HepG2 (cell line): ENCODE results near the gene PSMC4. TPM values are rescaled to one million over a fixed set of nuclear protein-coding genes. Genes with fewer than 3 reads are reported as not detected.
A peak's percentile ranks its signal among the peaks of the same experiment; 100 is the strongest.

Experiments used
- MTF2 ChIP-seq: sonication (generic); formaldehyde crosslinking; IDR thresholded peaks from 2 replicates; pipeline ENCODE4 v1.5.0; 2020; ENCODE audit warnings: missing genetic modification reagents, borderline replicate concordance
- TBL1XR1 ChIP-seq: fragments of 150-350 bp; IDR thresholded peaks from 2 replicates; pipeline ENCODE4 v1.6.1; 2014; ENCODE audit warnings: borderline replicate concordance, low read length; ENCODE audit not compliant: partially characterized antibody
- ZNF816 ChIP-seq: sonication (generic); formaldehyde crosslinking; IDR thresholded peaks from 2 replicates; pipeline ENCODE4 v1.8.0; 2022; ENCODE audit warnings: missing genetic modification reagents, mild to moderate bottlenecking, borderline replicate concordance
- polyA plus RNA-seq, 8 experiments: library from polyadenylated mRNA; depleted of rRNA in 3 of 8; stranded (reverse) in 7 of 8; unstranded in 1 of 8; fragments of >200 nt; fragmentation: Illumina TruSeq in 4 of 8; extraction: Trizol in 4 of 8; gene quantifications; 2 replicates each; pipeline versions ENCODE4 v1.2.1 to v1.2.3, GENCODE V29; 2011 to 2016; ENCODE audit warnings: low read depth in 4 of 8, missing spikeins in 1 of 8, mixed read lengths in 1 of 8; ENCODE audit not compliant: insufficient read depth in 1 of 8
- total RNA-seq, 5 experiments: library from RNA; depleted of rRNA; stranded (reverse); fragments of >200 nt; fragmentation: Illumina TruSeq; extraction: Trizol; gene quantifications; 2 replicates each; pipeline ENCODE4 v1.2.3, GENCODE V29; 2016; ENCODE audit warnings: low read depth in 1 of 5
- TF ChIP-seq, protein P1 (sequence below): sonication (generic); formaldehyde crosslinking; IDR thresholded peaks from 2 replicates; pipeline ENCODE4 v1.5.0; 2020; ENCODE audit warnings: mild to moderate bottlenecking, missing genetic modification reagents, borderline replicate concordance
- TF ChIP-seq, protein P2 (sequence below): sonication (generic); formaldehyde crosslinking; IDR thresholded peaks from 2 replicates; pipeline ENCODE4 v1.8.1; 2022; ENCODE audit warnings: mild to moderate bottlenecking, missing genetic modification reagents
- TF ChIP-seq, protein P3 (sequence below), 2 experiments: sonication (generic) in 1 of 2; formaldehyde crosslinking in 1 of 2; IDR thresholded peaks; 2 replicates each; pipeline versions ENCODE4 v1.5.1 to v1.6.1; 2011 to 2020; ENCODE audit warnings: borderline replicate concordance in 1 of 2, low read depth in 1 of 2, low read length in 1 of 2, mild to moderate bottlenecking in 1 of 2, missing genetic modification reagents in 1 of 2, moderate library complexity in 1 of 2

The PSMC4 gene
- total and polyA plus RNA-seq, 2 of the 13 experiments (the other 11 are each of a cell fraction or from before 2014, with no cell fraction given), result 49.9 to 160 TPM

DNA sequence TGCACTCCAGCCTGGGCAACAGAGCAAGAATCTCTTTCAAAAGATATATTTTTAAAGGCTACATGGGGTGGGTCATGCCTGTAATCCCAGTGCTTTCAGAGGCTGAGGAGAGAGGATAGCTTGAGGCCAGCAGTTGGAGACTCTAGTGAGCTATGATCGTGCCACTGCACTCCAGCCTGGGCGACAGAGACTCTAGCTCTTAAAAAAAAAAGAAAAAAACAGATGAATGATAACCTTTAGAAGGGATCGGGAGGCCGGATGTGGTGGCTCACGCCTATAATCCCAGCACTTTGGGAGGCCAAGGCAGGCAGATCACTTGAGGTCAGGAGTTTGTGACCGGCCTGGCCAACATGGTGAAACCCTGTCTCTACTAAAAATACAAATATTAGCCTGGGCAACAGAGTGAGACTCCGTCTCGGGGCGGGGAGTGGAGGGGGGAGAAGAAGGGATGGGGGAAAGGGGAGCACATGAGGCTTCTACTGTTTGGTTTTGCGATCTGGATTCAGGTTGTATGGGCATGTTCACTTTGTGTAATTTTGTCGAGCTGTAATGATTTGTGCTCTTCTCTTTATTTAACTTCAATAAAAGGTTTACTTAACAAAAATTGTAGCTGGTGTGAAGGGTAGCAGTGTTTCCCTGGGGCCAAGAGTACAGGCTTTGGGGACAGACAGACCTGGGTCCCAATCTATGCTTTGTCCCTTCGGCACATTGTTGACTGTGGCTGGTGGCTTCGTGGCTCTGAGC, 1.1 kb upstream of the PSMC4 start (continued):
- TF ChIP-seq, protein P1, sequence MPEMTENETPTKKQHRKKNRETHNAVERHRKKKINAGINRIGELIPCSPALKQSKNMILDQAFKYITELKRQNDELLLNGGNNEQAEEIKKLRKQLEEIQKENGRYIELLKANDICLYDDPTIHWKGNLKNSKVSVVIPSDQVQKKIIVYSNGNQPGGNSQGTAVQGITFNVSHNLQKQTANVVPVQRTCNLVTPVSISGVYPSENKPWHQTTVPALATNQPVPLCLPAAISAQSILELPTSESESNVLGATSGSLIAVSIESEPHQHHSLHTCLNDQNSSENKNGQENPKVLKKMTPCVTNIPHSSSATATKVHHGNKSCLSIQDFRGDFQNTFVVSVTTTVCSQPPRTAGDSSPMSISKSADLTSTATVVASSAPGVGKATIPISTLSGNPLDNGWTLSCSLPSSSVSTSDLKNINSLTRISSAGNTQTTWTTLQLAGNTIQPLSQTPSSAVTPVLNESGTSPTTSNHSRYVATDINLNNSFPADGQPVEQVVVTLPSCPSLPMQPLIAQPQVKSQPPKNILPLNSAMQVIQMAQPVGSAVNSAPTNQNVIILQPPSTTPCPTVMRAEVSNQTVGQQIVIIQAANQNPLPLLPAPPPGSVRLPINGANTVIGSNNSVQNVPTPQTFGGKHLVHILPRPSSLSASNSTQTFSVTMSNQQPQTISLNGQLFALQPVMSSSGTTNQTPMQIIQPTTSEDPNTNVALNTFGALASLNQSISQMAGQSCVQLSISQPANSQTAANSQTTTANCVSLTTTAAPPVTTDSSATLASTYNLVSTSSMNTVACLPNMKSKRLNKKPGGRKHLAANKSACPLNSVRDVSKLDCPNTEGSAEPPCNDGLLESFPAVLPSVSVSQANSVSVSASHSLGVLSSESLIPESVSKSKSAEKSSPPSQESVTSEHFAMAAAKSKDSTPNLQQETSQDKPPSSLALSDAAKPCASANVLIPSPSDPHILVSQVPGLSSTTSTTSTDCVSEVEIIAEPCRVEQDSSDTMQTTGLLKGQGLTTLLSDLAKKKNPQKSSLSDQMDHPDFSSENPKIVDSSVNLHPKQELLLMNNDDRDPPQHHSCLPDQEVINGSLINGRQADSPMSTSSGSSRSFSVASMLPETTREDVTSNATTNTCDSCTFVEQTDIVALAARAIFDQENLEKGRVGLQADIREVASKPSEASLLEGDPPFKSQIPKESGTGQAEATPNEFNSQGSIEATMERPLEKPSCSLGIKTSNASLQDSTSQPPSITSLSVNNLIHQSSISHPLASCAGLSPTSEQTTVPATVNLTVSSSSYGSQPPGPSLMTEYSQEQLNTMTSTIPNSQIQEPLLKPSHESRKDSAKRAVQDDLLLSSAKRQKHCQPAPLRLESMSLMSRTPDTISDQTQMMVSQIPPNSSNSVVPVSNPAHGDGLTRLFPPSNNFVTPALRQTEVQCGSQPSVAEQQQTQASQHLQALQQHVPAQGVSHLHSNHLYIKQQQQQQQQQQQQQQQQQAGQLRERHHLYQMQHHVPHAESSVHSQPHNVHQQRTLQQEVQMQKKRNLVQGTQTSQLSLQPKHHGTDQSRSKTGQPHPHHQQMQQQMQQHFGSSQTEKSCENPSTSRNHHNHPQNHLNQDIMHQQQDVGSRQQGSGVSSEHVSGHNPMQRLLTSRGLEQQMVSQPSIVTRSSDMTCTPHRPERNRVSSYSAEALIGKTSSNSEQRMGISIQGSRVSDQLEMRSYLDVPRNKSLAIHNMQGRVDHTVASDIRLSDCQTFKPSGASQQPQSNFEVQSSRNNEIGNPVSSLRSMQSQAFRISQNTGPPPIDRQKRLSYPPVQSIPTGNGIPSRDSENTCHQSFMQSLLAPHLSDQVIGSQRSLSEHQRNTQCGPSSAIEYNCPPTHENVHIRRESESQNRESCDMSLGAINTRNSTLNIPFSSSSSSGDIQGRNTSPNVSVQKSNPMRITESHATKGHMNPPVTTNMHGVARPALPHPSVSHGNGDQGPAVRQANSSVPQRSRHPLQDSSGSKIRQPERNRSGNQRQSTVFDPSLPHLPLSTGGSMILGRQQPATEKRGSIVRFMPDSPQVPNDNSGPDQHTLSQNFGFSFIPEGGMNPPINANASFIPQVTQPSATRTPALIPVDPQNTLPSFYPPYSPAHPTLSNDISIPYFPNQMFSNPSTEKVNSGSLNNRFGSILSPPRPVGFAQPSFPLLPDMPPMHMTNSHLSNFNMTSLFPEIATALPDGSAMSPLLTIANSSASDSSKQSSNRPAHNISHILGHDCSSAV (CRISPR knock-in tag), result no peak
- TF ChIP-seq MTF2 (no peak), TBL1XR1 (no peak), ZNF816 (peak; percentile 64; the same call in 1 of the 2 replicates)
- TF ChIP-seq, protein P2, sequence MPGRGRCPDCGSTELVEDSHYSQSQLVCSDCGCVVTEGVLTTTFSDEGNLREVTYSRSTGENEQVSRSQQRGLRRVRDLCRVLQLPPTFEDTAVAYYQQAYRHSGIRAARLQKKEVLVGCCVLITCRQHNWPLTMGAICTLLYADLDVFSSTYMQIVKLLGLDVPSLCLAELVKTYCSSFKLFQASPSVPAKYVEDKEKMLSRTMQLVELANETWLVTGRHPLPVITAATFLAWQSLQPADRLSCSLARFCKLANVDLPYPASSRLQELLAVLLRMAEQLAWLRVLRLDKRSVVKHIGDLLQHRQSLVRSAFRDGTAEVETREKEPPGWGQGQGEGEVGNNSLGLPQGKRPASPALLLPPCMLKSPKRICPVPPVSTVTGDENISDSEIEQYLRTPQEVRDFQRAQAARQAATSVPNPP (CRISPR knock-in tag), result no peak
- TF ChIP-seq, protein P3, sequence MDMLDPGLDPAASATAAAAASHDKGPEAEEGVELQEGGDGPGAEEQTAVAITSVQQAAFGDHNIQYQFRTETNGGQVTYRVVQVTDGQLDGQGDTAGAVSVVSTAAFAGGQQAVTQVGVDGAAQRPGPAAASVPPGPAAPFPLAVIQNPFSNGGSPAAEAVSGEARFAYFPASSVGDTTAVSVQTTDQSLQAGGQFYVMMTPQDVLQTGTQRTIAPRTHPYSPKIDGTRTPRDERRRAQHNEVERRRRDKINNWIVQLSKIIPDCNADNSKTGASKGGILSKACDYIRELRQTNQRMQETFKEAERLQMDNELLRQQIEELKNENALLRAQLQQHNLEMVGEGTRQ (IDR thresholded peaks at IDR 0.05; ENCODE audit: low read depth, low read length), result no peak
- TF ChIP-seq, protein P3 (CRISPR knock-in tag; IDR thresholded peaks at IDR 0.05; ENCODE audit: borderline replicate concordance), result no peak
